Fibroblast of lung (primary cell): Measurements from ENCODE around the gene PPP1R16B. TPM values are rescaled to one million over a fixed set of nuclear protein-coding genes. Genes with fewer than 3 reads are reported as not detected.

Experiments used
- DNase-seq, 2 donors: peaks; one replicate each; pipeline versions ENCODE4 v3.0.0 to v3.0.0-alpha.2; 2010; ENCODE audit warnings: low read depth in 2 of 2
- H2AFZ ChIP-seq: 2 replicates; pipeline ENCODE4 v1.5.1; 2012; ENCODE audit warnings: low read length, control low read depth, inconsistent platforms
- H3K27ac ChIP-seq: 2 replicates; pipeline ENCODE4 v1.5.1; 2011; ENCODE audit warnings: low read length, control low read depth; ENCODE audit not compliant: insufficient read depth
- H3K27me3 ChIP-seq: 2 replicates; pipeline ENCODE4 v1.5.1; 2011; ENCODE audit warnings: mild to moderate bottlenecking, low read length; ENCODE audit not compliant: control insufficient read depth, insufficient read depth
- H3K36me3 ChIP-seq: 2 replicates; pipeline ENCODE4 v1.5.1; 2011; ENCODE audit warnings: low read length; ENCODE audit not compliant: control insufficient read depth, insufficient read depth
- H3K4me1 ChIP-seq: 2 replicates; pipeline ENCODE4 v1.5.1; 2011; ENCODE audit warnings: low read length; ENCODE audit not compliant: control insufficient read depth, insufficient read depth; ENCODE audit errors: extremely low read depth
- H3K4me2 ChIP-seq: 2 replicates; pipeline ENCODE4 v1.5.1; 2011; ENCODE audit warnings: low read length, control low read depth; ENCODE audit not compliant: insufficient read depth; ENCODE audit errors: extremely low read depth
- H3K4me3 ChIP-seq, 4 experiments: fragments of 200-600 bp in 1 of 4; sonication (generic) in 1 of 4; replicated peaks in 1 of 4; 2 replicates each; pipeline ENCODE4 v1.5.1; 2011 to 2016; ENCODE audit warnings: low read length in 4 of 4, low read depth in 3 of 4, mild to moderate bottlenecking in 3 of 4, control low read depth in 2 of 4, inconsistent platforms in 1 of 4, mixed read lengths in 1 of 4; ENCODE audit not compliant: insufficient read depth in 1 of 4; ENCODE audit errors: control extremely low read depth in 1 of 4
- H3K79me2 ChIP-seq: 2 replicates; pipeline ENCODE4 v1.5.1; 2012; ENCODE audit warnings: mild to moderate bottlenecking, low read length, inconsistent platforms; ENCODE audit not compliant: control insufficient read depth, insufficient read depth
- H3K9ac ChIP-seq: 2 replicates; pipeline ENCODE4 v1.5.1; 2011; ENCODE audit warnings: mild to moderate bottlenecking, low read length, control low read depth; ENCODE audit not compliant: insufficient read depth
- H3K9me3 ChIP-seq: 2 replicates; pipeline ENCODE4 v1.5.1; 2012; ENCODE audit warnings: low read depth, low read length; ENCODE audit not compliant: control insufficient read depth, insufficient read depth
- H4K20me1 ChIP-seq: 2 replicates; pipeline ENCODE4 v1.5.1; 2011; ENCODE audit warnings: low read length; ENCODE audit not compliant: control insufficient read depth, insufficient read depth; ENCODE audit errors: extremely low read depth
- EZH2 ChIP-seq: IDR thresholded peaks from 2 replicates; pipeline ENCODE4 v1.5.1; 2012; ENCODE audit warnings: low read length, control low read depth, mild to moderate bottlenecking; ENCODE audit errors: missing control alignments
- polyA plus RNA-seq, 2 donors: library from polyadenylated mRNA; depleted of rRNA in 1 of 2; stranded (reverse) in 1 of 2; unstranded in 1 of 2; fragments of >200 nt; gene quantifications; 2 replicates each; pipeline ENCODE4 v1.2.1, GENCODE V29; 2011 to 2012; ENCODE audit warnings: missing spikeins in 1 of 2
- total RNA-seq: library from RNA; depleted of rRNA; stranded (reverse); fragments of >200 nt; gene quantifications from 2 replicates; pipeline ENCODE4 v1.2.1, GENCODE V29; 2014
- TF ChIP-seq, protein P1 (sequence below), 2 donors: IDR thresholded peaks in 1 of 2; conservative IDR thresholded peaks in 1 of 2; 1 replicate in 1 of 2; 2 replicates in 1 of 2; pipeline ENCODE4 v1.5.1; 2011 to 2012; ENCODE audit warnings: low read length in 2 of 2, control low read depth in 1 of 2, inconsistent platforms in 1 of 2, low read depth in 1 of 2, mild to moderate bottlenecking in 1 of 2

Gene PPP1R16B
- total and polyA plus RNA-seq, 2 donors (not counting 1 experiment from before 2014, with no cell fraction given) = under 0.01 TPM; not detected in 1

DNA sequence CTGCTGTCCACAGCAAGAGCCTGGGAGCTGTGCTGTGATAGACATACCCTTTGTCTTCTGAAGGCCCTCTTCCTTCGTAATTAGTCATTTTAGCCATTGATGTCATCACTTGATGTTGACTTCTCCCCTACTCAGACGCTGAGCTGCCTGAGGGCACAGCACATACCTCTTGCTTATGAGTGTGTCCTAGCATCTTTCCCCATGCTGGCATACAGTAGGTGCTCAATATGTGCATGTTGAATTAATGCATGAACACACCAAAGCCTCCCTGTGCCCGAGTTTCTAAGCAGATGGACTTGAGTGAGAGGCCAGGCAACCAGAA, 85.0 kb downstream of the PPP1R16B start:
- no peak overlapping the region for H3K4me2 ChIP-seq
- TF ChIP-seq EZH2 = no peak
- TF ChIP-seq, protein P1, sequence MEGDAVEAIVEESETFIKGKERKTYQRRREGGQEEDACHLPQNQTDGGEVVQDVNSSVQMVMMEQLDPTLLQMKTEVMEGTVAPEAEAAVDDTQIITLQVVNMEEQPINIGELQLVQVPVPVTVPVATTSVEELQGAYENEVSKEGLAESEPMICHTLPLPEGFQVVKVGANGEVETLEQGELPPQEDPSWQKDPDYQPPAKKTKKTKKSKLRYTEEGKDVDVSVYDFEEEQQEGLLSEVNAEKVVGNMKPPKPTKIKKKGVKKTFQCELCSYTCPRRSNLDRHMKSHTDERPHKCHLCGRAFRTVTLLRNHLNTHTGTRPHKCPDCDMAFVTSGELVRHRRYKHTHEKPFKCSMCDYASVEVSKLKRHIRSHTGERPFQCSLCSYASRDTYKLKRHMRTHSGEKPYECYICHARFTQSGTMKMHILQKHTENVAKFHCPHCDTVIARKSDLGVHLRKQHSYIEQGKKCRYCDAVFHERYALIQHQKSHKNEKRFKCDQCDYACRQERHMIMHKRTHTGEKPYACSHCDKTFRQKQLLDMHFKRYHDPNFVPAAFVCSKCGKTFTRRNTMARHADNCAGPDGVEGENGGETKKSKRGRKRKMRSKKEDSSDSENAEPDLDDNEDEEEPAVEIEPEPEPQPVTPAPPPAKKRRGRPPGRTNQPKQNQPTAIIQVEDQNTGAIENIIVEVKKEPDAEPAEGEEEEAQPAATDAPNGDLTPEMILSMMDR (conservative IDR thresholded peaks at IDR 0.05 in 1 of 2, IDR thresholded peaks at IDR 0.05 in 1 of 2; ENCODE audit: low read depth in 1 of 2, low read length in 2 of 2) = no peak
- no peaks in the 10 kb centered on the region for H3K9me3 ChIP-seq
- no peak for DNase-seq
- no peaks in the 10 kb centered on the region for H3K79me2 ChIP-seq
- H3K4me1 ChIP-seq = no peaks in the 10 kb centered on the region
- no peak overlapping the region for H2AFZ ChIP-seq
- no peak overlapping the region for H3K27ac ChIP-seq
- no peak overlapping the region for H3K9ac ChIP-seq
- peaks cover 11% of the 10 kb centered on the region for H3K27me3 ChIP-seq
- H3K4me3 ChIP-seq = no peak overlapping the region
- no peaks in the 10 kb centered on the region for H3K36me3 ChIP-seq
- no peaks in the 10 kb centered on the region for H4K20me1 ChIP-seq

DNA sequence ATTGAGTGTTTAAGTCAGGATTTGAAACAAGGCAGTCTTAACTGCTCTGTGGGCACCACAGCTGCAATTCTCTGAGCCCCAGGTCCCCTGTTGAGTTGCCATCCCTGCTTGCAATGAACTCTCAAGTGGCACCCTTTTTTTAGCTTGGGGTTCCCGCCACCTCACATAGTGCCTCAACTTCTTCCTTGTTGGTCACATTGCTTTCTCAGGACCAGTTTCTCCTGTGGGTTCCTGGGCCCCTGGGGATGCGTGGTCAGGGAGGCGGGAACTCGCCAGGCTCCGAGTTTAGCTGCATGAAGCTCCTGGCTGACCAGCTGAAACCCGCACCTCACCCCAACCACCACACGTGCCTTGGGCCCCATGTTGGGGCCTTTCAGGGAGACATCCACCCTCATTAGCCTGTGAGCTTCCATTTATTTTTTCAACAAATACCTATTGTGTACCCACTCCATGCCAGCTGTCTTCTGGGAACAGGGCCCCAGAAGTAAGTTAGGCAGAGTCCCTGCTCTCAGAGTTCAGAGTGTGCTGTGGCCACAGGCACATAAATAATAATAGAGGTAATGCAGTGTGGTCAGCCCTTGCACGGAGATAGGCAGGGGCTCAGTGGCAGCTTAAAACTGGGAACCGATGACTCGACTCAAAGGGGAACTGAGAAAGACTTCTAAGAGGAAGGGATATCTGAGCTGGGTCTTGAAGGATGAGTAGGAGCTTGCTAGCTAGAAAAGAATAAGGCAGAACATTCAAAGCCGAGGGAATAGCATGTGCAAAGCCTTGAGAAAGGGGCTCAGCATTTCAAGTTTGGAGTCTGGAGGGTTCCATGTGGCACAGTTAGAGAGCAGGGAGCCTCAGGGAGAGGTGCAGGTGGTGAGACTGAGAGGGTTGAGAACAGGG, 86.8 kb downstream of the PPP1R16B start:
- no peak for DNase-seq
- Histone ChIP-seq H4K20me1 (no peaks in the 10 kb centered on the region), H3K79me2 (no peaks in the 10 kb centered on the region), H3K4me3 (no peak overlapping the region), H3K4me2 (no peak overlapping the region), H3K27ac (no peak overlapping the region), H2AFZ (no peak overlapping the region), H3K9ac (no peak overlapping the region), H3K36me3 (no peaks in the 10 kb centered on the region), H3K27me3 (peaks cover 11% of the 10 kb centered on the region), H3K9me3 (no peaks in the 10 kb centered on the region), H3K4me1 (no peaks in the 10 kb centered on the region)
- TF ChIP-seq, protein P1 (conservative IDR thresholded peaks at IDR 0.05 in 1 of 2, IDR thresholded peaks at IDR 0.05 in 1 of 2; ENCODE audit: low read depth in 1 of 2, low read length in 2 of 2) = no peak
- TF ChIP-seq EZH2 = no peak

DNA sequence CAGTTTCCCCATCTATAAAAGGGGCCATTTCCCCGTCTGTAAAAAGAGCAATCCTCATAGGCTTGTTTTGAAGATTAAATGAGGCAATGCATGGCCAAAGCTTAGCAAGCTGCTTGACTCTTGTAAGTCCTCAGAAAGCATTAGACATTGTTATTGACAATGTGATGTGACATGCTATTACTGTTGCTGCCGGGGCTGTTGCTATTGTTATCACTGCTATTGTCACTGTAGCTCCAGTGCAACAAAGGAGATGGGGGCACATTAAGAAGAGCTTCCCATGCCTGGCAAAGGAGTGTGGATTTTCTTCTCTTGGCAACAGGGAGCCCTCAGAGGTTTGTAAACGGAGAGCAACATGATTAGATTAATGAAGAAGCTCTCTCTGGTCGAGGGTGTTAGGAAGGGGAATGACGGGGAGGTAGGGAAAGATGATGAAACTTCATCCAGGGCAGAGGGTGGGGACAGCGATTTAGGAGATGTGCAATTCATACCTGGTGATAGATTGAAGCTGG, 87.6 kb downstream of the PPP1R16B start:
- H3K4me3 ChIP-seq = no peak overlapping the region
- H3K27me3 ChIP-seq = peaks cover 11% of the 10 kb centered on the region
- H4K20me1 ChIP-seq = no peaks in the 10 kb centered on the region
- no peaks in the 10 kb centered on the region for H3K4me1 ChIP-seq
- no peak overlapping the region for H3K27ac ChIP-seq
- no peaks in the 10 kb centered on the region for H3K9me3 ChIP-seq
- TF ChIP-seq, protein P1 (conservative IDR thresholded peaks at IDR 0.05 in 1 of 2, IDR thresholded peaks at IDR 0.05 in 1 of 2; ENCODE audit: low read depth in 1 of 2, low read length in 2 of 2) = no peak
- TF ChIP-seq EZH2 = no peak
- DNase-seq = no peak
- no peak overlapping the region for H2AFZ ChIP-seq
- no peaks in the 10 kb centered on the region for H3K79me2 ChIP-seq
- H3K9ac ChIP-seq = no peak overlapping the region
- no peak overlapping the region for H3K4me2 ChIP-seq
- no peaks in the 10 kb centered on the region for H3K36me3 ChIP-seq
